Stimulated activated memory B cell treated with anti-CD40 and anti-IgM and Interleukin-4, amounts not matched to agents 10 μg/mL and 1 μg/mL and 100 μg/mL, for 72 hours (primary cell): Measurements from ENCODE around the gene RBM27.
"Not testable (repeated sequence)": the region's sequence is repeated elsewhere in the genome, so short reads cannot be mapped to it uniquely, and the experiment has no call there.

Experiments used
- ATAC-seq: fragments of 150-1000 bp; cut with Tn5 transposase; 2 replicates; pipeline ENCODE4 v1.10.0; 2021
- H3K27ac Mint-ChIP-seq: one replicate; pipeline ENCODE4 v1.8.0; 2022; ENCODE audit warnings: mild to moderate bottlenecking, mixed read lengths
- H3K27me3 Mint-ChIP-seq: one replicate; pipeline ENCODE4 v1.8.0; 2022; ENCODE audit warnings: mixed read lengths
- H3K36me3 Mint-ChIP-seq: one replicate; pipeline ENCODE4 v1.8.0; 2022; ENCODE audit warnings: mixed read lengths
- H3K4me1 Mint-ChIP-seq: one replicate; pipeline ENCODE4 v1.8.0; 2022; ENCODE audit warnings: mixed read lengths
- H3K4me3 Mint-ChIP-seq: one replicate; pipeline ENCODE4 v1.8.0; 2022; ENCODE audit warnings: mild to moderate bottlenecking, moderate library complexity, mixed read lengths
- H3K9me3 Mint-ChIP-seq: one replicate; pipeline ENCODE4 v1.8.0; 2022; ENCODE audit warnings: mixed read lengths

Gene RBM27, protein sequence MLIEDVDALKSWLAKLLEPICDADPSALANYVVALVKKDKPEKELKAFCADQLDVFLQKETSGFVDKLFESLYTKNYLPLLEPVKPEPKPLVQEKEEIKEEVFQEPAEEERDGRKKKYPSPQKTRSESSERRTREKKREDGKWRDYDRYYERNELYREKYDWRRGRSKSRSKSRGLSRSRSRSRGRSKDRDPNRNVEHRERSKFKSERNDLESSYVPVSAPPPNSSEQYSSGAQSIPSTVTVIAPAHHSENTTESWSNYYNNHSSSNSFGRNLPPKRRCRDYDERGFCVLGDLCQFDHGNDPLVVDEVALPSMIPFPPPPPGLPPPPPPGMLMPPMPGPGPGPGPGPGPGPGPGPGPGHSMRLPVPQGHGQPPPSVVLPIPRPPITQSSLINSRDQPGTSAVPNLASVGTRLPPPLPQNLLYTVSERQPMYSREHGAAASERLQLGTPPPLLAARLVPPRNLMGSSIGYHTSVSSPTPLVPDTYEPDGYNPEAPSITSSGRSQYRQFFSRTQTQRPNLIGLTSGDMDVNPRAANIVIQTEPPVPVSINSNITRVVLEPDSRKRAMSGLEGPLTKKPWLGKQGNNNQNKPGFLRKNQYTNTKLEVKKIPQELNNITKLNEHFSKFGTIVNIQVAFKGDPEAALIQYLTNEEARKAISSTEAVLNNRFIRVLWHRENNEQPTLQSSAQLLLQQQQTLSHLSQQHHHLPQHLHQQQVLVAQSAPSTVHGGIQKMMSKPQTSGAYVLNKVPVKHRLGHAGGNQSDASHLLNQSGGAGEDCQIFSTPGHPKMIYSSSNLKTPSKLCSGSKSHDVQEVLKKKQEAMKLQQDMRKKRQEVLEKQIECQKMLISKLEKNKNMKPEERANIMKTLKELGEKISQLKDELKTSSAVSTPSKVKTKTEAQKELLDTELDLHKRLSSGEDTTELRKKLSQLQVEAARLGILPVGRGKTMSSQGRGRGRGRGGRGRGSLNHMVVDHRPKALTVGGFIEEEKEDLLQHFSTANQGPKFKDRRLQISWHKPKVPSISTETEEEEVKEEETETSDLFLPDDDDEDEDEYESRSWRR

DNA sequence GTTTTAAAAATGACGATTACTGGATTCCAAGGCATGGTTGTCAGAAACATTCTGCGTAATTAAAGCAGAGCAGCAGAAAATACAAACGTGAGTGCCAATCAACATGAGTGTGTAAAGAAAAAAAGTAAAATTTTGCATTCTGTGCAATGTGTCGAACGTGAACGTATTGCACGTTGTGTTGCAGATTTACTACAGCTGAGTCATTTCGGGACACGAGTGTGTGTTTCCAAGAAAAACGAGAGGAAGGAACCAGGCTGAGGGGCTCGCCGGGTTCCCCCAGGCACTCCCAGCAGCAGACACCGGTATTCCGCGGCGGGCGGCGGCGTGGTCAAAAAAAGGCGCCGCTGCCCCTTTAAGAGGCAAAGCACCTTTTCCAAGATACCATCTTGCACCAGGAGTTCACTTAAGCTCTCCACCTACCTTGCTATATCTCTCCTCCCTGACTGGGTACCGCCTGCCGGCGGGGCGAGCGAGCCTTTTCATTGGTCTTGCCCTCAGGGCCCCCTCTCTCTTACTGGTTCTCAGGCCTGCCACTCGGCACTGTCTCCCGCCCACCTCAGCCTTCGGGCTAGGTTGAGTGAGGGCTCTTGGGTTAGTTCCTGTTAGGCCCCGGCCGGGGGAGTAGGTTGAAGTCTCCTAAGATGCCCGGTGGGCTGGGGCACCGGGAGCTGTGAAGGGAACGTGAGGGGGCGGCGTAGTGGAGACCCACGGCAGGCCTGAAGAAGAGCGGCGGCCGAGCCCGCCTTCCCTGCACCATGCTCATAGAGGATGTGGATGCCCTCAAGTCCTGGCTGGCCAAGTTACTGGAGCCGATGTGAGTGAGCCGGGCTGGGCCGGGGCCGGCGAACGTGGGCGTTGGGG lies at the start of gene RBM27:
RBM27 (plus strand) TSS at position 595 of the 861 bp plus-strand sequence; CDS start at position 756, 161 bp downstream.
- no peaks in the 10 kb centered on the region for H3K27me3 Mint-ChIP-seq
- H3K4me3 Mint-ChIP-seq = no peak within 1 kb of the TSS
- H3K9me3 Mint-ChIP-seq = no peaks in the 10 kb centered on the region
- peak; percentile 100 for ATAC-seq
- no peaks in the 10 kb centered on the region for H3K36me3 Mint-ChIP-seq
- no peak within 1 kb of the TSS for H3K27ac Mint-ChIP-seq
- H3K4me1 Mint-ChIP-seq = no peaks in the 10 kb centered on the region

DNA sequence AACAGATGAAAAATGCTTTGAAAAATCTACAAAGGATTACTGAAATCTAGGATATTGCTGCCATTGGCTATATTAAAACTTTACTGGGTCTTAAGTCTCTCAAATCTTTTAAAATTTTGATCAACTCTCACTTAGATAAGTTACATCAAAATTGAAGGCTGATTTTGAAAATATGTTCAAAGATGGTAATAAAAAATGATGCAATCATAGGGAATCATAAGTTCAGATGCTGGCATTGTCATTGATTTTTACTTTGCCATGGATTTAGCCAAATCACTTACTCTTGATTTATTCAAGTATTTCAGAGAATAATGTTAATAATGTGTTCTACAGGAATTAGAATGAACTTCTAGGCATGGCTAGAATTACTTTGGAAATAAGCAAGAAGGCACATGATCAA lies 45.1 kb upstream of the RBM27 start:
- H3K9me3 Mint-ChIP-seq = no peaks in the 10 kb centered on the region
- H3K27me3 Mint-ChIP-seq = no peaks in the 10 kb centered on the region
- no peak overlapping the region for H3K27ac Mint-ChIP-seq
- H3K36me3 Mint-ChIP-seq = peaks cover 54% of the 10 kb centered on the region
- no peak overlapping the region for H3K4me3 Mint-ChIP-seq
- ATAC-seq = no peak
- no peaks in the 10 kb centered on the region for H3K4me1 Mint-ChIP-seq

DNA sequence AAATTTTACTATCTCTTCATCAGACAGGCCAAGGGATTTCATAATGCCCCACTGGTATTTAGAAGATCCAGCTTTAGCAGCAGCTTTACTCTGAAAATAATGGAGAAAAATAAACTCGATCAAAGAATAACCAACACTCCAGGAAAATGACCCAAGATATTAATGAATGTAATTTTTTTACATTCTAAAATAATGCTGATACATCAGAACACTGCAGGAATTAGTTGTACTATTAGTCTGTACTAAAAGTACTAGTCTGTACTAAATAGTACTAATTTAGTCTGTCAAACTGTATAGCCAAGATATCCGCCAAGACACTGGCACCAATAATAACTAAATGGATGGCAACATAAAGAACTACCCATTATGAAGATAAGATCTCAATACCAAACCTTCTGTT lies 39.0 kb upstream of the RBM27 start:
- Mint-ChIP-seq H3K36me3 (peaks cover 81% of the 10 kb centered on the region), H3K4me3 (no peak overlapping the region), H3K9me3 (no peaks in the 10 kb centered on the region), H3K27me3 (no peaks in the 10 kb centered on the region), H3K4me1 (no peaks in the 10 kb centered on the region), H3K27ac (no peak overlapping the region)
- ATAC-seq = no peak

DNA sequence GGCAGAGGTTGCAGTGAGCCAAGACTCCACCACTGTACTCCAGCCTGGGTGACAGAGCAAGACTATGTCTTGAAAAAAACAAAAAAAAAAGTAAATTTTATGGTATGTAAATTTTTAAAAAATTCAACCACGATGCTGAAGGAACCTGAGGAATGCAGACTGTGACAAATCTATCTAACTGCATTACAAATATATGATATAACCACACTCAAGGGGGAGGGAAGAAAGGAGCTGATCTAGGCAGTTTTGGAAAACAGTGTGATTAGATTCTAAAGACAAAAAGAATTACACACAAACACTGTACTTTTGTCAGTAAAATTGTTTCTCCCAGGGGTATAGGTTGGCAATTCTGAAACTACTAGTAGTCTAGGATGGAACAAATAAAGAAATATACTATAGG lies 37.9 kb upstream of the RBM27 start:
- Mint-ChIP-seq H3K27ac (no peak overlapping the region), H3K4me3 (no peak overlapping the region), H3K9me3 (no peaks in the 10 kb centered on the region), H3K27me3 (no peaks in the 10 kb centered on the region), H3K4me1 (peaks cover 6% of the 10 kb centered on the region), H3K36me3 (peaks cover 80% of the 10 kb centered on the region)
- ATAC-seq = no peak

DNA sequence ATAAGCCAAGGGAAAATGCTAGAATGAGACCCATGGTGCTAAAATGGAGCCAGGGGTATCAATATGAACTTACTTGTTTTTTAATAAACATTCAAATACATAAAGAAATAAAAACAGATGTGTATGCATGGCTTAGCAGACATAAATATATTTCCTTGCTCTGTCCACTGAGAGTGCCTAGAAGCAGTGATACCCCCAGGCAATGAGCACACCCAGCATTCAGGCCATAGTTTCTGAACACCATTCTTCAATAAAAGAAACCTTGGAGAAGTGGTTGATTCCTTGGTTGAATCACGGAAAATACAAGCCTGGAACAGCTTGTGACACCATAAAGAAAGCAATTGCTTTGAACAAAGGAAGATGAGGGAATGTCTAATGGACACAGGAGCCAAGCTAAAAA lies 37.5 kb upstream of the RBM27 start:
- Mint-ChIP-seq H3K27ac (no peak overlapping the region), H3K4me3 (no peak overlapping the region), H3K36me3 (peaks cover 83% of the 10 kb centered on the region), H3K27me3 (no peaks in the 10 kb centered on the region), H3K9me3 (no peaks in the 10 kb centered on the region), H3K4me1 (peaks cover 9% of the 10 kb centered on the region)
- ATAC-seq = no peak

DNA sequence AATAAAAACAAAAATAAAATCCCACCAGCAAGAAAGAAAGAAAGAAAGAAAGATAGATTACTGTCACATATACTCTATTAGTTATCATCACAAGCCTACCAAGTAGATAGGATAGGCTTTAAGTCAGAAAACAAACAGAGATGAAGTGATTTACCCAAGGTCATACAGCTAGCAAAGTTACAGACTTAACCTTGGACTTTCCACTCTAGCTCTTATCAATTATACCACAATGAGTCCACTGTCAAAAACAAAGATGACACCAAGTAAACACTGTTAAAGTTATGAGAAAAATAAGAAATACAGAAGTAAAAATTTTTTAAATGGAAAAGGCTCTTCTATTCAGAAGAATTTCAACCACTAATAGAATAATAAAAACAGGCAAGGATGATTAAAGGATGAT lies 34.3 kb upstream of the RBM27 start:
- no peaks in the 10 kb centered on the region for H3K9me3 Mint-ChIP-seq
- H3K27ac Mint-ChIP-seq = no peak overlapping the region
- H3K27me3 Mint-ChIP-seq = no peaks in the 10 kb centered on the region
- H3K36me3 Mint-ChIP-seq = peaks cover 53% of the 10 kb centered on the region
- H3K4me1 Mint-ChIP-seq = peaks cover 16% of the 10 kb centered on the region
- no peak overlapping the region for H3K4me3 Mint-ChIP-seq
- no peak for ATAC-seq

DNA sequence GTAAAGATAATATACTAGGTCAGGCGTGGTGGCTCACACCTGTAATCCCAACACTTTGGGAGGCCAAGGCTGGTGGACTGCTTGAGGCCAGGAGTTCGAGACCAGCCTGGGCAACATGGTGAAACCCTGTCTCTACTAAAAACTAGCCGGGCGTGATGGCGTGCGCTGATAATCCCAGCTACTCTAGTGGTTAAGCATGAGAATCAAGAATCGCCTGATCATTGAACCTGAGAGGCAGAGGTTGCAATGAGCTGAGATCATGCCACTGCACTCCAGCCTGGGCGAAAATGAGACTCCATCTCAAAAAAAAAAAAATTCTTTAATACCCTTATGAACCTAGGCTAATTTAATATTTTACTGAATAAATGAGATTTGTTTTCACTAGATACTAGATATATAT lies 30.4 kb upstream of the RBM27 start:
- H3K36me3 Mint-ChIP-seq = peaks cover 26% of the 10 kb centered on the region
- H3K4me3 Mint-ChIP-seq, H3K27me3 Mint-ChIP-seq, H3K9me3 Mint-ChIP-seq: not testable (repeated sequence)
- ATAC-seq = peak; percentile 78
- H3K27ac Mint-ChIP-seq = peak overlapping the region; percentile 54
- H3K4me1 Mint-ChIP-seq = peaks cover 16% of the 10 kb centered on the region

DNA sequence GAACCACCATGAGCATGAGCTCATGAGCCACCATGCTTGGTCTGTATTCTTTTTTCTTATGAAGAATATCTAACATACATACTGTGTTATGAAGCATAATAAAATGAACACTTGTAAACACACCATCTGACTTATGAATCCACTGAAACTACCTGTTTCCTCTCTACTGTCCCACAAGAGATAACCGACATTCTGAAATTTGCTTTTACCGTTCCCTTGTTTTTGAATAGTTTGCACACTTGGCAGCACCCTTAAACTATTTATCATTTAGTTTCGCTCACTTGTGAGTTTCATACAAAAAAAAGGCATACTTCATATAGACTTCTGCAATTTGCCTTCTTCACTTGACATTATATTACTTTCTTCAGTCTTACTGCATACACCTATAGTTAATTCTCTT lies 29.8 kb upstream of the RBM27 start:
- H3K9me3 Mint-ChIP-seq = no peaks in the 10 kb centered on the region
- no peak overlapping the region for H3K4me3 Mint-ChIP-seq
- peaks cover 16% of the 10 kb centered on the region for H3K4me1 Mint-ChIP-seq
- H3K27ac Mint-ChIP-seq = peak overlapping the region; percentile 54
- ATAC-seq = peak; percentile 89
- no peaks in the 10 kb centered on the region for H3K27me3 Mint-ChIP-seq
- peaks cover 23% of the 10 kb centered on the region for H3K36me3 Mint-ChIP-seq

DNA sequence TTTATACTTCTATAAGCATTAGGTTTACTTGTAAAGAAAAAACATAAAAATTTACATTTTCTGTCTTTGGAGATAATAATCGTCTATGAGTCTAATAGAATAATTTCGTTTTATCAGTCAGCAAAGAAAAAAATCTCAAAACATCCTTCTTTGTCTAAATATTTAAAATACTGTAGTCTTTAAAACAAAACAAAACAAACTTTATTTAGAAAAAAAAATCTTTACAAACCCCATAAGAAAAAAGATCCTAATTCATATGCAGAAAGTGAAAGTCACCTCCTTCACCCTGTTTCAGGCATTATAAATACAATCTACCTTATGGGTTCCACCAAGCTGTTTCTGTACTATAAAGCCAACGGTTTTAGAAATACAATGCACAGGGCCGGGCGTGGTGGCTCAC lies 26.6 kb upstream of the RBM27 start:
- H3K4me1 Mint-ChIP-seq = peaks cover 20% of the 10 kb centered on the region
- peaks cover 9% of the 10 kb centered on the region for H3K36me3 Mint-ChIP-seq
- no peak overlapping the region for H3K4me3 Mint-ChIP-seq
- no peaks in the 10 kb centered on the region for H3K9me3 Mint-ChIP-seq
- no peak for ATAC-seq
- no peaks in the 10 kb centered on the region for H3K27me3 Mint-ChIP-seq
- H3K27ac Mint-ChIP-seq = no peak overlapping the region

DNA sequence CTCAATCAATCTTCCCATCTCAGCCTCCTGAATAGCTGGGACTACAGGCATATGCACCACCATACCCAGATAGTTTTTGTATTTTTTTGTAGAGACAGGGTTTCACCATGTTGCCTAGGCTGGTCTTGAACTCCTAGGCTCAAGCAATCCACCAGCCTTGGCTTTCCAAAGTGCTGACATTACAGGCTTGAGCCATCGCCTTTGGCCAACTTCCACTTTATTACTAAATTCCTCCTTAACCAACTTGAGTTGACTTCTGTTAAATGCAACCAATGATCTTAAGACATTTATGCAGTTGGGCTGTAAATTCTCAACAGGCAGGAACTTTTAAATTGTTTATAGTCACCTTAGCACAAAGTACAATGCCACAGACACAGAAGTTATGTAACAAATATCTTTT lies 23.7 kb upstream of the RBM27 start:
- H3K9me3 Mint-ChIP-seq = no peaks in the 10 kb centered on the region
- no peak for ATAC-seq
- H3K36me3 Mint-ChIP-seq = peaks cover 9% of the 10 kb centered on the region
- H3K4me3 Mint-ChIP-seq = no peak overlapping the region
- no peaks in the 10 kb centered on the region for H3K27me3 Mint-ChIP-seq
- no peak overlapping the region for H3K27ac Mint-ChIP-seq
- H3K4me1 Mint-ChIP-seq = peaks cover 18% of the 10 kb centered on the region

DNA sequence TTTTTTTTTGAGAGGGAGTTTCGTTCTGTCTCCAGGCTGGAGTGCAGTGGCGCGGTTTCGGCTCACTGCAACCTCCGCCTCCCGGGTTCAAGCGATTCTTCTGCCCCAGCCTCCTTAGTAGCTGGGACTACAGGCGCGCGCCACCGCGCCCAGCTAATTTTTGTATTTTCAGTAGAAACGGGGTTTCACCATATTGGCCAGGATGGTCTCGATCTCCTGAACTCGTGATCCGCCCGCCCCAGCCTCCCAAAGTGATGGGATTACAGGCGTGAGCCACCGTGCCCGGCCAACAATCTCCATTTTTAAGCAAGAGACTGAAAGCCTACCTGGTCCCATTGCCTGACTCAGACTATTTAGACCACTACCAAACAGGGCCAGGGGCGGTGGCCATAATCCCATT lies 20.0 kb upstream of the RBM27 start:
- H3K4me3 Mint-ChIP-seq = peak overlapping the region; percentile 97
- not testable (repeated sequence) for H3K36me3 Mint-ChIP-seq, ATAC-seq, H3K9me3 Mint-ChIP-seq, H3K27me3 Mint-ChIP-seq
- peak overlapping the region; percentile 93 for H3K27ac Mint-ChIP-seq
- H3K4me1 Mint-ChIP-seq = peaks cover 18% of the 10 kb centered on the region

DNA sequence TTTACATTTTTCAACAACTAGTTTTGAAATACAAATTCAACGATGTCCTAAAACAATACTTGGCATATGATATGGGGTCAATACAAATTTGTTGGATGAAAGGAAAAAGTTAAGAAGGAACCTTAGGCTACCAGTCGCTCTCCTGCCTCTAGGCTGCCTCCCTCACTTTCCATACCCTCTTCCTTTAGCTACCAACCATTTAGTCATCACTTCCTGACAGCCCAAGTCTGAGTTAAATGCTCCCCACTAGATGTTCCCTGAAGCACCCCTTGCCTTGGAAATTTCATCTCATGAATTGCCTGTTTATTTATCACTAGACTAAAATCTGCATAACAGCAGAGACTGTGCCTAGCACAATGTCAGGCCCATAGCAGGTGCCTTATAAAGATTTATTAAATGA lies 18.2 kb upstream of the RBM27 start:
- H3K4me3 Mint-ChIP-seq = no peak overlapping the region

DNA sequence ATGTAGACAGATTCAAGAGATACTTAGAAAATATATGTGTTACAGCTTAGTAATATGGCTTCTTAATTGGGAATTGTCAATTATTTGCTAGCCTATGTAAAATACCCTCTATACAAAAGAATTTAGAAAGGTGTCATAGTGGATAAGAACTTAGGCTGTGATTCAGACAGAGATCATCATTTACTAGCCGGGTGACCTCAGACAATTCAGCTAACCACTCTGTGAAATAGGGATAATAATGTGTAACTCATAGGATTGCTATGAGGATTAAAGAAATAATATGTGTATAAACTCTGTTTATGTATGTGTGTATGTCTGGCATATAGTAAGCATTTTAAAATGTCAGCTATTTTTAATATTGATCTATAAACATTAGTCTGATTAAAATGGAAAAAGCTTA lies 15.0 kb upstream of the RBM27 start:
- no peaks in the 10 kb centered on the region for H3K9me3 Mint-ChIP-seq
- ATAC-seq = no peak
- no peaks in the 10 kb centered on the region for H3K36me3 Mint-ChIP-seq
- no peak overlapping the region for H3K27ac Mint-ChIP-seq
- no peaks in the 10 kb centered on the region for H3K4me1 Mint-ChIP-seq
- peaks cover 24% of the 10 kb centered on the region for H3K27me3 Mint-ChIP-seq
- H3K4me3 Mint-ChIP-seq = no peak overlapping the region

More for the DNA sequence above, 18.2 kb upstream of the RBM27 start:
- H3K27me3 Mint-ChIP-seq = peaks cover 11% of the 10 kb centered on the region
- H3K36me3 Mint-ChIP-seq = no peaks in the 10 kb centered on the region
- no peak for ATAC-seq
- no peak overlapping the region for H3K27ac Mint-ChIP-seq
- H3K4me1 Mint-ChIP-seq = peaks cover 18% of the 10 kb centered on the region
- H3K9me3 Mint-ChIP-seq = no peaks in the 10 kb centered on the region

DNA sequence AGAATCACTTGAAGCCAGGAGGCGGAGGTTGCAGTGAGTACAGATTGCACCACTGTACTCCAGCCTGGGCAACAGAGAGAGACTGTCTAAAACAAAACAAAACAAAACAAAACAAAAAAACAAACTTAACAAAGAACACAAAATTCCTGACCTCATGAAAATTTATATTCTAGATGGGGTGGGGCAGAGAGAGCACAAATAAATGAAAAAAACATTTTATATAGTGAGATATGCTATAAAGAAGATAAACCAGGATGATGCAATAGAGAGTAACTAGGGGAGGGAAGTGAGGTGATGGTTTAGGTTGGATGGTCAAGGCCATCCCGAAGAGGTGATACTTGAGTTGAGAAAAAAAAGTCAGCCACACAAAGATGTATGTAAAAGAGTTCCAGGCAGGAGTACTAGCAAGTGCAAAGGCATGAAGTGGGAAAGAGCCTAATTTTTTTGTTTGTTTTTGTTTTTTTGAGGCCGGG lies 10.8 kb upstream of the RBM27 start:
- Mint-ChIP-seq H3K27me3 (peaks cover 24% of the 10 kb centered on the region), H3K4me3 (no peak overlapping the region), H3K4me1 (no peaks in the 10 kb centered on the region), H3K36me3 (no peaks in the 10 kb centered on the region), H3K9me3 (no peaks in the 10 kb centered on the region), H3K27ac (no peak overlapping the region)
- no peak for ATAC-seq

DNA sequence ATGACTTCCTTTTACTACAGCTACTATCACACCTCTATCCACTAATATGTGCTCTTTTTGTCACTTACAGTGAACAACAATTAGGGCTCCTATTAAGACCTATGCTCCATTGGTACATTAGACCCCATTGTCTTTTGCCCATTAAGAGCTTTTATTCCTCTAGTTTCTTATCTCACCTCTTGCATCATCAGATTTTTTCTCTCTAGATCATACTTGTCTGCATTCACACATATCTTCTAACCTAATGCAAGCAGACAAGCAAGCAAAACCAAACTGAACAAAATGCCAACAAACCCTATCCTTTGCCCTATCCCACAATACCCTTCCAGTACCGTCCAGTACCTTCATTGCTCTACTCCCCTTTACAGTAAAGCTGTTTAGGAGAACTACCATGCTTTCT lies 10.1 kb upstream of the RBM27 start:
- H3K9me3 Mint-ChIP-seq = no peaks in the 10 kb centered on the region
- H3K4me3 Mint-ChIP-seq = no peak overlapping the region
- peaks cover 24% of the 10 kb centered on the region for H3K27me3 Mint-ChIP-seq
- no peaks in the 10 kb centered on the region for H3K36me3 Mint-ChIP-seq
- no peaks in the 10 kb centered on the region for H3K4me1 Mint-ChIP-seq
- no peak for ATAC-seq
- no peak overlapping the region for H3K27ac Mint-ChIP-seq
